ENCODE results near the gene PPAT.
A peak's percentile ranks its signal among the peaks of the same experiment; 100 is the strongest.

The PPAT gene

DNA sequence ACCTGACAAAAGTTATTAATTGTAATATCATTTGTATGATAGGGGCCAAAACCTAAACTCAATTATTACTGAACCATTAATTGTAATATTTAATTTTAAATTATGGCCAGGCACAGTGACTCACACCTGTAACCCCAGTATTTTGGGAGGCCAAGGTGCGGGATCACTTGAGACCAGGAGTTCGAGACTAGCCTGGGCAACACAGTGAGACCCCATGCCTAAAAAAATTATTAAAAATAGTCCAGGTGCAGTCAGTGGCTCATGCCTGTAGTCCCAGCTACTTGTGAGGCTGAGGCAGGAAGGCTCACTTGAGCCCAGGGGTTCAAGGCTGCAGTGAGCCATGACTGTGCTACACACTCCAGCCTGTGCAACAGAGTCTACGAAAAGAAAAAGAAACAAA lies 18.0 kb downstream of the PPAT start:
- Histone ChIP-seq H3K9ac (ENCODE audit: low read depth in 1 of 2, low read length in 2 of 2) (no peak overlapping the region), H3K36me3 (ENCODE audit: control insufficient read depth in 2 of 2, insufficient read depth in 2 of 2, low read length in 2 of 2) (no peaks in the 10 kb centered on the region), H3K4me3 (ENCODE audit: low read length in 2 of 2) (no peak overlapping the region), H3K9me3 (ENCODE audit: control insufficient read depth in 2 of 2, low read length in 2 of 2) (no peaks in the 10 kb centered on the region), H3K27ac (ENCODE audit: low read depth in 2 of 2, low read length in 2 of 2) (no peak overlapping the region), H3K27me3 (ENCODE audit: control insufficient read depth in 2 of 2, insufficient read depth in 2 of 2, low read length in 2 of 2) (no peaks in the 10 kb centered on the region), H3K4me1 (ENCODE audit: control insufficient read depth in 2 of 2, insufficient read depth in 2 of 2, low read length in 2 of 2) (no peaks in the 10 kb centered on the region)

DNA sequence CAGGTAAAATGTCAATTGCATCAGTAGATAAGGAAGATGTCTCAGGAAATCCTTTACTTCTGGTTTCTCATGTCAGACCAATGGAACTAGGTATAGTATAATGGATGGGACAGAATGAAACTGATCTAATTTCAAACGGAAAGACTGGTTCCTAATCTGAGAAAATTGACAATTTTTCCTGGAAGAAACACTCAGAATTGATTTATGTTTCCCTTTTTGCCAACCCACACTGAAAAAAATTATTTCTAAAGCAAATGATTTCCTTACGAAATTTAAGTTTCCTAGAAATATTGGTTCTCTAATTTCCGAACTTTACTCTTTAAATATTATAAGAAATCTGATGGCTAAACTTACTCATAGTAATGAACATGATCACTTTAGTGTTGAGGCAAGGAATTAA lies 19.1 kb downstream of the PPAT start:
- Histone ChIP-seq H3K4me3 (ENCODE audit: low read length in 2 of 2) (no peak overlapping the region), H3K9ac (ENCODE audit: low read depth in 1 of 2, low read length in 2 of 2) (no peak overlapping the region), H3K36me3 (ENCODE audit: control insufficient read depth in 2 of 2, insufficient read depth in 2 of 2, low read length in 2 of 2) (no peaks in the 10 kb centered on the region), H3K27me3 (ENCODE audit: control insufficient read depth in 2 of 2, insufficient read depth in 2 of 2, low read length in 2 of 2) (no peaks in the 10 kb centered on the region), H3K9me3 (ENCODE audit: control insufficient read depth in 2 of 2, low read length in 2 of 2) (no peaks in the 10 kb centered on the region), H3K4me1 (ENCODE audit: control insufficient read depth in 2 of 2, insufficient read depth in 2 of 2, low read length in 2 of 2) (no peaks in the 10 kb centered on the region), H3K27ac (ENCODE audit: low read depth in 2 of 2, low read length in 2 of 2) (no peak overlapping the region)

DNA sequence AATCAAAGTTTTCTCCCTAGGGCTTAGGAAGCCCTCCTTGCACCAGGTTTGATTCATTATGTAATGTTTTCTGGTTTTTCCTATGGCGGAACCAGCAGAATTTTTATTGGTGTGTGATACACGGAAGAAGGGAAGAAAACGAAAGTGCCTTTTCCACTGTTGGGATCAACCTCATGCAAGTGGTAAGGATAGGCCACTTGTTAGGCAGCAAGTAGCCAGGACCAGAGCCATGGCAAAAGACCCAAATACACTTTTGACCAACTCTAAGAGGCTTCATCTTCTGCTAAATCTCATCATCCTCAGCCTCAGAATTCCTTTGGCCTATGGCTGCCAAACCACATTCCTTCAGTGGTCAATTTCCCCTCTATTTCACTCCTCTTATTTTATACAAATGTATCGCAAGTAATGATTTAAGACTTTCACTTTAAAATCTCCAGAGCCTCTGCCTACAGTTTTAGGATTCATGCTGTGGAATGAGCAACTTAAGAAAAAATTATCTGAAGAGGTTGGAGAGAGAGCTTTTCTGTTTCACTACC lies 21.2 kb downstream of the PPAT start:
- H3K27ac ChIP-seq (ENCODE audit: low read depth in 2 of 2, low read length in 2 of 2), result peak overlapping the region; percentile 12 to 69
- no peaks in the 10 kb centered on the region for H3K9me3 ChIP-seq (ENCODE audit: control insufficient read depth in 2 of 2, low read length in 2 of 2)
- no peaks in the 10 kb centered on the region for H3K27me3 ChIP-seq (ENCODE audit: control insufficient read depth in 2 of 2, insufficient read depth in 2 of 2, low read length in 2 of 2)
- peak overlapping the region in 1 of 2 donors; percentile 63 for H3K9ac ChIP-seq (ENCODE audit: low read depth in 1 of 2, low read length in 2 of 2)
- peak overlapping the region; percentile 6 to 20 for H3K4me3 ChIP-seq (ENCODE audit: low read length in 2 of 2)
- H3K4me1 ChIP-seq (ENCODE audit: control insufficient read depth in 2 of 2, insufficient read depth in 2 of 2, low read length in 2 of 2), result no peaks in the 10 kb centered on the region
- H3K36me3 ChIP-seq (ENCODE audit: control insufficient read depth in 2 of 2, insufficient read depth in 2 of 2, low read length in 2 of 2), result no peaks in the 10 kb centered on the region

GRCh38 chr4:56410247-56411062 lies 25.0 kb downstream of the PPAT start:
- peak overlapping the region in 1 of 2 donors; percentile 38 for H3K4me3 ChIP-seq (ENCODE audit: low read length in 2 of 2)
- no peaks in the 10 kb centered on the region for H3K27me3 ChIP-seq (ENCODE audit: control insufficient read depth in 2 of 2, insufficient read depth in 2 of 2, low read length in 2 of 2)
- H3K9ac ChIP-seq (ENCODE audit: low read depth in 1 of 2, low read length in 2 of 2), result no peak overlapping the region
- no peak overlapping the region for H3K27ac ChIP-seq (ENCODE audit: low read depth in 2 of 2, low read length in 2 of 2)
- H3K36me3 ChIP-seq (ENCODE audit: control insufficient read depth in 2 of 2, insufficient read depth in 2 of 2, low read length in 2 of 2), result peaks cover 5 to 6% of the 10 kb centered on the region in 2 donors
- no peaks in the 10 kb centered on the region for H3K9me3 ChIP-seq (ENCODE audit: control insufficient read depth in 2 of 2, low read length in 2 of 2)
- H3K4me1 ChIP-seq (ENCODE audit: control insufficient read depth in 2 of 2, insufficient read depth in 2 of 2, low read length in 2 of 2), result no peaks in the 10 kb centered on the region

- no peak overlapping the region for H3K27ac ChIP-seq (ENCODE audit: low read depth in 2 of 2, low read length in 2 of 2)
These were observed 25.8 kb downstream of the PPAT start for GRCh38 chr4:56409511-56410090.

DNA sequence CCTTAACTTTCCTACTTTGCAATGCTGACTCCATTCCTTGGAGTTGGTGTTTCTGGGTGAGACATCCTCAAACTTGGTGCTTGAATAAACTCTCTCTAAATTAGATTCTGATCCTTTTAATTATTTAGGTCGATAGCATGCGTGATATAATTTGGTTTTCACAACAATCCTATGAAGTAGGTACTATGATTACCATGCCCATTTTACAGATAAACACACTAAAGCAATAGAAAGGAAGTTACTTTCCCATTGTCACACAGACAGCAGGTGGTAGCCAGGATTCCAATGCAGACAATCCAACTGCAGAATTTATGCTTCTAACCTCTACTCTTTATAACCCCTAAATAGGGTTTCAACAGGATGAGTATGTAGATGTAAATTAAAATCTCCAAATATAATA lies 26.4 kb downstream of the PPAT start:
- H3K9ac ChIP-seq (ENCODE audit: low read depth in 1 of 2, low read length in 2 of 2), result no peak overlapping the region
- H3K9me3 ChIP-seq (ENCODE audit: control insufficient read depth in 2 of 2, low read length in 2 of 2), result no peaks in the 10 kb centered on the region
- H3K4me1 ChIP-seq (ENCODE audit: control insufficient read depth in 2 of 2, insufficient read depth in 2 of 2, low read length in 2 of 2), result no peaks in the 10 kb centered on the region
- H3K4me3 ChIP-seq (ENCODE audit: low read length in 2 of 2), result no peak overlapping the region
- H3K36me3 ChIP-seq (ENCODE audit: control insufficient read depth in 2 of 2, insufficient read depth in 2 of 2, low read length in 2 of 2), result peaks cover 6% of the 10 kb centered on the region in 2 donors
- H3K27ac ChIP-seq (ENCODE audit: low read depth in 2 of 2, low read length in 2 of 2), result no peak overlapping the region
- no peaks in the 10 kb centered on the region for H3K27me3 ChIP-seq (ENCODE audit: control insufficient read depth in 2 of 2, insufficient read depth in 2 of 2, low read length in 2 of 2)

More at GRCh38 chr4:56409511-56410090, 25.8 kb downstream of the PPAT start:
- Histone ChIP-seq H3K36me3 (ENCODE audit: control insufficient read depth in 2 of 2, insufficient read depth in 2 of 2, low read length in 2 of 2) (peaks cover 6% of the 10 kb centered on the region in 2 donors), H3K9me3 (ENCODE audit: control insufficient read depth in 2 of 2, low read length in 2 of 2) (no peaks in the 10 kb centered on the region), H3K4me1 (ENCODE audit: control insufficient read depth in 2 of 2, insufficient read depth in 2 of 2, low read length in 2 of 2) (no peaks in the 10 kb centered on the region), H3K4me3 (ENCODE audit: low read length in 2 of 2) (no peak overlapping the region), H3K9ac (ENCODE audit: low read depth in 1 of 2, low read length in 2 of 2) (no peak overlapping the region), H3K27me3 (ENCODE audit: control insufficient read depth in 2 of 2, insufficient read depth in 2 of 2, low read length in 2 of 2) (no peaks in the 10 kb centered on the region)

DNA sequence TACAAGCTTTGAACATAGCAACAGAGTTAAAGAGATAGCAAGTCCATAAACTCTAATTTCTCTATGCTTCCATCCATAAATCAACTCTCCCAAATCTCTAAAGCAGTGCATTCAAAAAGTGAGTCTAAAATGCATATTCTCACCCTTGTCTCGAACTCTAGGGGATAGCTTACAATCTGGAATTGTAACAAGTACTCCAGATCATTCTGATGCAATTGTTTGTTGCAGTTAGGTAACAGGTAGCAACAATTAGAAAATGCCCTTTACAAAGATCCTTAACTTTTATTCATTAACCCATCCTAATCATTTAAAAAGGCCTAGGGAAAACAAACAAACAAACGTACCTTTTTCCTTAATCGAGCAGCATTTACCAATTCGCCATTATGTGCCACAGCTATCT lies 29.3 kb downstream of the PPAT start:
- Histone ChIP-seq H3K4me3 (ENCODE audit: low read length in 2 of 2) (no peak overlapping the region), H3K9ac (ENCODE audit: low read depth in 1 of 2, low read length in 2 of 2) (no peak overlapping the region), H3K4me1 (ENCODE audit: control insufficient read depth in 2 of 2, insufficient read depth in 2 of 2, low read length in 2 of 2) (no peaks in the 10 kb centered on the region), H3K36me3 (ENCODE audit: control insufficient read depth in 2 of 2, insufficient read depth in 2 of 2, low read length in 2 of 2) (peaks cover 6% of the 10 kb centered on the region in 2 donors), H3K27ac (ENCODE audit: low read depth in 2 of 2, low read length in 2 of 2) (no peak overlapping the region), H3K27me3 (ENCODE audit: control insufficient read depth in 2 of 2, insufficient read depth in 2 of 2, low read length in 2 of 2) (no peaks in the 10 kb centered on the region), H3K9me3 (ENCODE audit: control insufficient read depth in 2 of 2, low read length in 2 of 2) (no peaks in the 10 kb centered on the region)

- Histone ChIP-seq H3K36me3 (ENCODE audit: control insufficient read depth in 2 of 2, insufficient read depth in 2 of 2, low read length in 2 of 2) (peaks cover 10 to 15% of the 10 kb centered on the region in 2 donors), H3K4me3 (ENCODE audit: low read length in 2 of 2) (no peak overlapping the region), H3K9me3 (ENCODE audit: control insufficient read depth in 2 of 2, low read length in 2 of 2) (no peaks in the 10 kb centered on the region), H3K27me3 (ENCODE audit: control insufficient read depth in 2 of 2, insufficient read depth in 2 of 2, low read length in 2 of 2) (no peaks in the 10 kb centered on the region), H3K4me1 (ENCODE audit: control insufficient read depth in 2 of 2, insufficient read depth in 2 of 2, low read length in 2 of 2) (no peaks in the 10 kb centered on the region), H3K27ac (ENCODE audit: low read depth in 2 of 2, low read length in 2 of 2) (no peak overlapping the region), H3K9ac (ENCODE audit: low read depth in 1 of 2, low read length in 2 of 2) (no peak overlapping the region)
These were observed 30.4 kb downstream of the PPAT start for GRCh38 chr4:56405016-56405415.

GRCh38 chr4:56400560-56400959 lies 34.9 kb downstream of the PPAT start:
- Histone ChIP-seq H3K9ac (ENCODE audit: low read depth in 1 of 2, low read length in 2 of 2) (no peak overlapping the region), H3K4me3 (ENCODE audit: low read length in 2 of 2) (no peak overlapping the region), H3K4me1 (ENCODE audit: control insufficient read depth in 2 of 2, insufficient read depth in 2 of 2, low read length in 2 of 2) (no peaks in the 10 kb centered on the region), H3K36me3 (ENCODE audit: control insufficient read depth in 2 of 2, insufficient read depth in 2 of 2, low read length in 2 of 2) (peaks cover 10 to 12% of the 10 kb centered on the region in 2 donors), H3K9me3 (ENCODE audit: control insufficient read depth in 2 of 2, low read length in 2 of 2) (no peaks in the 10 kb centered on the region), H3K27ac (ENCODE audit: low read depth in 2 of 2, low read length in 2 of 2) (no peak overlapping the region), H3K27me3 (ENCODE audit: control insufficient read depth in 2 of 2, insufficient read depth in 2 of 2, low read length in 2 of 2) (no peaks in the 10 kb centered on the region)

GRCh38 chr4:56391270-56391669 lies 44.1 kb downstream of the PPAT start:
- Histone ChIP-seq H3K27ac (ENCODE audit: low read depth in 2 of 2, low read length in 2 of 2) (no peak overlapping the region), H3K9me3 (ENCODE audit: control insufficient read depth in 2 of 2, low read length in 2 of 2) (no peaks in the 10 kb centered on the region), H3K36me3 (ENCODE audit: control insufficient read depth in 2 of 2, insufficient read depth in 2 of 2, low read length in 2 of 2) (peaks cover 0 to 2% of the 10 kb centered on the region in 2 donors), H3K4me1 (ENCODE audit: control insufficient read depth in 2 of 2, insufficient read depth in 2 of 2, low read length in 2 of 2) (peaks cover 4 to 8% of the 10 kb centered on the region in 2 donors), H3K27me3 (ENCODE audit: control insufficient read depth in 2 of 2, insufficient read depth in 2 of 2, low read length in 2 of 2) (no peaks in the 10 kb centered on the region), H3K4me3 (ENCODE audit: low read length in 2 of 2) (no peak overlapping the region), H3K9ac (ENCODE audit: low read depth in 1 of 2, low read length in 2 of 2) (no peak overlapping the region)

Data from mucosa of rectum (tissue), 2 donors.